ENCODE measurements around the gene SAFB2. TPM values are rescaled to one million over a fixed set of nuclear protein-coding genes. Genes with fewer than 3 reads are reported as not detected.
"Not testable (repeated sequence)": the region's sequence is repeated elsewhere in the genome, so short reads cannot be mapped to it uniquely, and the experiment has no call there.

Gene SAFB2
- polyA plus RNA-seq, 1 experiment: 13.3 TPM

DNA sequence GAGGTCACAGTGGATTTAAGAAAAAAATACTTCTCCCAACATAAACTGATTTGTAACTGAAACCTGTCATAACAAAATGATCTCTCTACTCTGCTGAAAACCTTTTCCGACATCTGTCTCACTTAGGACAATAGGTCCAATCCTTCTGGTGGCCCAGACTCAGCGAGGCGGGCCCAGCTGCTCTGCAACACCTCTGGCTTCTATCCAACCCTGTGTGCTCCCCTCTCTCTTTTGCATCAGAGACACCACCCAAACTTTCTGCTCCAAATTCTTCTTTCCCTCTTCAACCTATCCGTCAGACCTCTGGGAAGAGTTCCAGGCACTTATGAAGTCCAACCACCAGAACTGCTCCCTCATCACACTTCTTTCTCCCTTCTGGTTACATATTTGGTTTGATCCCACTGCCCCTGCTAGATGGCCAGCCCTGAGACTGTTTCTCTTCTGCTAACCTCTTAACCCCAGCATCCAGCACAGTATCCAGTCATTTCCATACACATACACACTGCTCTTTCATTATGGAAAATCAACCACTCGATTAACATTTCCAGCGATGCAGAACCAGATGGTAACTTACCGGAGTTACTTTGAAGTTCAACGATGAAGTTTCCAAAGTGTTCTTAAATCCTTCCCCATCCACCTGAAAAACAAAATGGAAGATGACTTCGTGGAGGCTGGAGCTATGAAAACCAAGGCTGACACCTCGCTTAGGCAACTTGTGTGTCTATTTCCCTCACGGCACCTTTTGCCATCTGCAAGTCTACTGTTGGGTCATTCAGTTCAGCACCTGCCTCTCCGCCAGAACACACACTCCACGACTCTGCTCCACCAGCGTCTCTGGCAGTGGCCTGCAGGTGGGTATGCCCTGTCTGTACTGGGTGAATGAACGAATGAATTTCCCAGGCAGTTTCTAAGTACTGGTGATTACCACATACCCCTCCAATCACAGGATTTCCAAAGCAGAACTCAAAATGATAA, 9.4 kb downstream of the SAFB2 start:
- H3K36me3 ChIP-seq (ENCODE audit: control insufficient read depth, insufficient read depth, low read length): peaks cover 30% of the 10 kb centered on the region
- POLR2A ChIA-PET: interaction anchor here (0.7 kb wide), 1 partner anchor 565 kb away, joined by 5 read pairs; no protein-coding TSS in a partner anchor
- H3K27me3 ChIP-seq (ENCODE audit: control insufficient read depth, insufficient read depth, low read length): no peaks in the 10 kb centered on the region

GRCh38 chr19:5609881-5610448, 12.6 kb downstream of the SAFB2 start:
- peaks cover 34% of the 10 kb centered on the region for H3K36me3 ChIP-seq (ENCODE audit: control insufficient read depth, insufficient read depth, low read length)
- DNase-seq (ENCODE audit: low read depth): no peak
- TF ChIP-seq, protein P1, sequence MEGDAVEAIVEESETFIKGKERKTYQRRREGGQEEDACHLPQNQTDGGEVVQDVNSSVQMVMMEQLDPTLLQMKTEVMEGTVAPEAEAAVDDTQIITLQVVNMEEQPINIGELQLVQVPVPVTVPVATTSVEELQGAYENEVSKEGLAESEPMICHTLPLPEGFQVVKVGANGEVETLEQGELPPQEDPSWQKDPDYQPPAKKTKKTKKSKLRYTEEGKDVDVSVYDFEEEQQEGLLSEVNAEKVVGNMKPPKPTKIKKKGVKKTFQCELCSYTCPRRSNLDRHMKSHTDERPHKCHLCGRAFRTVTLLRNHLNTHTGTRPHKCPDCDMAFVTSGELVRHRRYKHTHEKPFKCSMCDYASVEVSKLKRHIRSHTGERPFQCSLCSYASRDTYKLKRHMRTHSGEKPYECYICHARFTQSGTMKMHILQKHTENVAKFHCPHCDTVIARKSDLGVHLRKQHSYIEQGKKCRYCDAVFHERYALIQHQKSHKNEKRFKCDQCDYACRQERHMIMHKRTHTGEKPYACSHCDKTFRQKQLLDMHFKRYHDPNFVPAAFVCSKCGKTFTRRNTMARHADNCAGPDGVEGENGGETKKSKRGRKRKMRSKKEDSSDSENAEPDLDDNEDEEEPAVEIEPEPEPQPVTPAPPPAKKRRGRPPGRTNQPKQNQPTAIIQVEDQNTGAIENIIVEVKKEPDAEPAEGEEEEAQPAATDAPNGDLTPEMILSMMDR (IDR thresholded peaks at IDR 0.05; ENCODE audit: insufficient read depth, low read depth, low read length): no peak
- H3K27me3 ChIP-seq (ENCODE audit: control insufficient read depth, insufficient read depth, low read length): no peaks in the 10 kb centered on the region
- ChIA-PET POLR2A (no interaction called here), CTCF (interaction anchor here (0.8 kb wide), 1 partner anchor 12 kb away, joined by 3 read pairs; no protein-coding TSS in a partner anchor)
- no peak overlapping the region for H3K4me3 ChIP-seq (ENCODE audit: low read depth, low read length)

More for the DNA sequence above, 9.4 kb downstream of the SAFB2 start:
- TF ChIP-seq, protein P1 (IDR thresholded peaks at IDR 0.05; ENCODE audit: insufficient read depth, low read depth, low read length): no peak
- DNase-seq (ENCODE audit: low read depth): no peak
- no peak overlapping the region for H3K4me3 ChIP-seq (ENCODE audit: low read depth, low read length)
- CTCF ChIA-PET: no interaction called here

- H3K4me3 ChIP-seq (ENCODE audit: low read depth, low read length); DNase-seq (ENCODE audit: low read depth); CTCF ChIA-PET; POLR2A ChIA-PET; H3K27me3 ChIP-seq (ENCODE audit: control insufficient read depth, insufficient read depth, low read length): not testable (repeated sequence)
- peaks cover 32% of the 10 kb centered on the region for H3K36me3 ChIP-seq (ENCODE audit: control insufficient read depth, insufficient read depth, low read length)
Measured at GRCh38 chr19:5608766-5609165, 13.8 kb downstream of the SAFB2 start.

- CTCF ChIA-PET: interaction anchor here (0.6 kb wide), 1 partner anchor 95 kb away, joined by 3 read pairs; no protein-coding TSS in a partner anchor
- H3K36me3 ChIP-seq (ENCODE audit: control insufficient read depth, insufficient read depth, low read length): peaks cover 28% of the 10 kb centered on the region
Measured at GRCh38 chr19:5608291-5608690, 14.3 kb downstream of the SAFB2 start.

DNA sequence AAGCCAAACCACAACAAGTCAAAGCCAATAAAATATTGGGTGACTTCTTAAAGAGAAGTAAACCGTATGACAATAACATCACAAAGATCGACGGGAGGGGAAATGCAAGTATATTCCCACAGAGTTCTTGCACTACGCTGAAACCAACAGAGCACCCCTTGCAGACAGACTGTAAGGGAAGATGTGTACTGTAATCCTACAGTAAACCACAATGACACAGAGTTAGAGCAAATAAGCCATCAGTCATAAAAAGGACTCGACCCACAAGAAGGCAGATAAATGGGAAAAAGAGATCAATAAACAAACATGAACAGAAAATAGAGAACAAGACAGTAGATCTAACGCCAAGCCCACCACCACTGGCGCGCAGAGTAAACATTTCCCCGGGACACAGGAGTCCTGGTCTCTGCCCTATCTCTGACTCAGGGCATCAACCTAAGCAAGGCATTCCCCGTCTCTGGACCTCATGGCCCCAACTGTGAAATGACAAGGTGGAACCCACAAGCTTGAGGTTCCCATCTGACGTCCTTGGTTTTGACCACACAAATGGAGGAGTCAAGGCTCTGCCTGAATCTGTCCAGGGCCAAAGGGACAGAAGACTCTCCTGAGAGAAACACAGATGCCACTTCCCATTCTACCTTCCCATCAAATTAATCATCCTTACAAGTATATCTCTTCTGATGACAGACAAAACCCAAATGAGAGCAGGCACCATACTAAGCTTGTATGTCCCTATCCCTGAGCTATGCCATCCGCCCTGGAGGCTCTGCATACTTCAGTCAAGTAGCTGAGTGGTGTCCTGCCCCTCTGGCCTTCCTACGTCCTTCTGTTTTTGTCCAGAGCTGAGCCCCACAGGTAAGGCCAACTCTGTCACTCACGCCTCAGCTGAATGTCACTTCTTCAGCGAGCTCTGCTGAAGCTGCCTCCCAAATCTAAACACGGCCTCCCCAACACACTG, 15.0 kb downstream of the SAFB2 start:
- TF ChIP-seq, protein P1 (IDR thresholded peaks at IDR 0.05; ENCODE audit: insufficient read depth, low read depth, low read length): no peak
- no peaks in the 10 kb centered on the region for H3K27me3 ChIP-seq (ENCODE audit: control insufficient read depth, insufficient read depth, low read length)
- ChIA-PET POLR2A (interaction anchor here (0.6 kb wide), 1 partner anchor 17 kb away, joined by 3 read pairs; no protein-coding TSS in a partner anchor), CTCF (interaction anchor here (0.6 to 2.3 kb wide), 2 partner anchors 11 to 96 kb away, joined by 3 to 5 read pairs; no protein-coding TSS in a partner anchor)
- no peak overlapping the region for H3K4me3 ChIP-seq (ENCODE audit: low read depth, low read length)
- DNase-seq (ENCODE audit: low read depth): no peak
- H3K36me3 ChIP-seq (ENCODE audit: control insufficient read depth, insufficient read depth, low read length): peaks cover 24% of the 10 kb centered on the region

More at GRCh38 chr19:5608291-5608690, 14.3 kb downstream of the SAFB2 start:
- DNase-seq (ENCODE audit: low read depth): no peak
- TF ChIP-seq, protein P1 (IDR thresholded peaks at IDR 0.05; ENCODE audit: insufficient read depth, low read depth, low read length): no peak
- POLR2A ChIA-PET: no interaction called here
- no peaks in the 10 kb centered on the region for H3K27me3 ChIP-seq (ENCODE audit: control insufficient read depth, insufficient read depth, low read length)
- H3K4me3 ChIP-seq (ENCODE audit: low read depth, low read length): no peak overlapping the region
